Thymus (tissue), 11 donors: ENCODE data around the gene ADAMTS12. TPM values are rescaled to one million over a fixed set of nuclear protein-coding genes. Genes with fewer than 3 reads are reported as not detected.

Source experiments
- DNase-seq, 9 donors: peaks; one replicate each; pipeline ENCODE4 v3.0.0-alpha.2; 2013; ENCODE audit warnings: low spot score in 9 of 9, low read depth in 6 of 9, missing footprints in 1 of 9
- H3K27ac ChIP-seq, 2 donors: one replicate each; pipeline ENCODE4 v1.5.1; 2013; ENCODE audit warnings: control low read depth in 1 of 2, low read depth in 1 of 2, low read length in 1 of 2, mild to moderate bottlenecking in 1 of 2, moderate library complexity in 1 of 2
- H3K27me3 ChIP-seq, 2 donors: one replicate each; pipeline ENCODE4 v1.5.1; 2013; ENCODE audit warnings: low read length in 1 of 2; ENCODE audit not compliant: control insufficient read depth in 2 of 2, insufficient read depth in 1 of 2
- H3K36me3 ChIP-seq, 2 donors: one replicate each; pipeline ENCODE4 v1.5.1; 2013; ENCODE audit warnings: low read length in 1 of 2, mild to moderate bottlenecking in 1 of 2, moderate library complexity in 1 of 2; ENCODE audit not compliant: control insufficient read depth in 2 of 2, insufficient read depth in 2 of 2
- H3K4me1 ChIP-seq, 2 donors: one replicate each; pipeline ENCODE4 v1.5.1; 2013; ENCODE audit warnings: low read length in 2 of 2; ENCODE audit not compliant: control insufficient read depth in 2 of 2, insufficient read depth in 2 of 2
- H3K4me3 ChIP-seq, 2 donors: one replicate each; pipeline ENCODE4 v1.5.1; 2013; ENCODE audit warnings: low read length in 2 of 2, control low read depth in 1 of 2, mild to moderate bottlenecking in 1 of 2
- H3K9me3 ChIP-seq, 2 donors: one replicate each; pipeline ENCODE4 v1.5.1; 2013; ENCODE audit warnings: low read length in 1 of 2, mild to moderate bottlenecking in 1 of 2; ENCODE audit not compliant: control insufficient read depth in 2 of 2, insufficient read depth in 1 of 2
- WGBS: extraction: QIAGEN DNeasy Blood & Tissue Kit; methylation state at CpG from one replicate; pipeline ENCODE4 v1.1.7; 2013; 5-methylcytosine and 5-hydroxymethylcytosine counted together
- polyA plus RNA-seq: library from polyadenylated mRNA; stranded (reverse); fragments of 200-250 nt; gene quantifications from one replicate; pipeline ENCODE4 v1.2.3, GENCODE V29; 2013
- total RNA-seq: library from RNA; stranded (reverse); fragments of 120-200 nt; gene quantifications from one replicate; pipeline ENCODE4 v1.2.4, GENCODE V29; 2013
- donor health status: healthy.

The ADAMTS12 gene
- total and polyA plus RNA-seq, 2 donors, result 0.18 to 1.6 TPM

DNA sequence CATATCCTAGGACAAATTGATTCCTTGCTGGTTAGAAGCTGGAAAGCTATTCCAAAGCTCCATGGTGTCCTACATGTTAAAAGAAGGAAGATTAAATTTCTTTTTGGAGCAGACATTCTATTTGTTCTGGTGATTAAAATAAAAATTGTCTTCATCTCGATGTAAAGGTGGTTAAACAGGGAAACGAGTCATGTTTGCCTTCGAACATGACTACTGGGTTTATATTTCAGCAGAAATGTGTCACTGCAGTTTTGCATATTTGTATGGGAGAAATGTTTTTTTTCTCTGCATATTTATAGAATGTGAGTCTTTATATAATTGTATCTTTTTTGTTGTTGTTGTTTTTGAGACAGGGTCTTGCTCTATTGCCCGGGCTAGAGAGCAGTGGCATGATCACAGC is 36.4 kb downstream of the ADAMTS12 start:
- Histone ChIP-seq H3K27ac (no peak overlapping the region), H3K36me3 (no peaks in the 10 kb centered on the region), H3K4me3 (no peak overlapping the region), H3K9me3 (no peaks in the 10 kb centered on the region), H3K4me1 (peaks cover 0 to 4% of the 10 kb centered on the region in 2 donors), H3K27me3 (no peaks in the 10 kb centered on the region)
- DNase-seq, result no peak
- WGBS, result 92% methylated on average over 4 of the region's 4 CpGs

DNA sequence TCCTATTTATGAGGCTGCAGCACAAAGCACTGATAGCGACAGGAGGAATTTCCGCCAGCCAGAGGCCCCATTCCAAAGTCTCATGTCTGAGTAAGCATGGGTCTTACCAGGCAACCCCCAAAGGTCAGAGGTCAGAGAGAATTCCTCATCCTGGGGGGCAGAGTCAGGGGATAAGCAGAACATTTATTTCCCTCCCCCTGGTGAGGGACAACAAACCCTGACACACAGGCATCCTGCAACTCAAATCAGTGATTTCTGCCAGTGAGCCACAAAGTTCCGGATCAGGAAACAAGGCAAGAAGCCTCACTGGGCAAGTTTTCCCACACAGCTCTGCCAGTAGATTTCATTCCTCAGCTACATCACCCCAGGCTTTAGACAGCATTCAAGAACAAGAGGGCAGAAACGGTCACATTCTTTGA is 37.0 kb downstream of the ADAMTS12 start:
- Histone ChIP-seq H3K27ac (no peak overlapping the region), H3K36me3 (no peaks in the 10 kb centered on the region), H3K4me1 (peaks cover 0 to 4% of the 10 kb centered on the region in 2 donors), H3K9me3 (no peaks in the 10 kb centered on the region), H3K27me3 (no peaks in the 10 kb centered on the region), H3K4me3 (no peak overlapping the region)
- WGBS, result 93% methylated on average over 4 of the region's 4 CpGs
- DNase-seq, result no peak

DNA sequence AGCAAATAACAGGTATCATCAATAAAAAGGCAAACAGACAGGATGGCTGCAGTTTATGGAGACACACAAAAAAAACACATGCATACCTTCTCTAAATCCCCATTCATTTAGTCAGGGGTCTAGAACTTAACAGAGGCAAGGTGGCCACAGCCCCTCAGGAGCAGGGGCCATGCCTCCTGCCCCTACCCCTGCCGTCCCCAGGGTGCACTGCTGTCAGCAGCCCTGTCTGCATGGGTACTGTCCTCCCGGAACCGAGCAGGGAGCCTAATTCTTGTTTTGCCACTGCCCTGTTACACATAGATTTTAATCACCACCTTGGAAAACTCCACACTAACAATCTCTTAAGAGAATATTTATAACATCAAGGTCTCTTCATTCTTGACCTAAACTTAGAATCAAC is 39.0 kb downstream of the ADAMTS12 start:
- Histone ChIP-seq H3K9me3 (no peaks in the 10 kb centered on the region), H3K4me3 (no peak overlapping the region), H3K27ac (no peak overlapping the region), H3K27me3 (no peaks in the 10 kb centered on the region), H3K36me3 (no peaks in the 10 kb centered on the region), H3K4me1 (no peaks in the 10 kb centered on the region)
- 96% methylated on average over 3 of the region's 3 CpGs for WGBS
- no peak for DNase-seq

DNA sequence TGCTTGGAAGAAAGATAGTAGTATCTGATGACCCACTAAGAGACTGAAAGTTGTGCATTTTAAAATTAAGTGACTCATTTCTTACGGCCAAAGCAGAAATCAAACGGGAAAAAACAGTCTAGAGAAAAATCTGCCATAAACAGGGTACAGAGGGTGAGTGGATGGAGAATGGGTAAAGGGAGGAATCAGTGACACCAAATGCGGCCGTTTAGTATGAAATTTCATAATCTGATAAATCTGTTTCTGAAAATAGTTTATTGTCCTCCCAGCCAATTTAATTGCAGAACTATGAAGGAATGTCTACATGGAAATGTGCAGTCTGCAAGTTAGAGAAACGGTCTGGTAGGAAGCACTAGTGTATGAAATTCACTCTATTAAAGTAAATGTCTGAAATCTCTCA is 39.5 kb downstream of the ADAMTS12 start:
- H3K36me3 ChIP-seq, result no peaks in the 10 kb centered on the region
- no peaks in the 10 kb centered on the region for H3K9me3 ChIP-seq
- H3K27me3 ChIP-seq, result no peaks in the 10 kb centered on the region
- no peak overlapping the region for H3K27ac ChIP-seq
- 93% methylated on average over 5 of the region's 5 CpGs for WGBS
- DNase-seq, result no peak
- H3K4me1 ChIP-seq, result no peaks in the 10 kb centered on the region
- H3K4me3 ChIP-seq, result no peak overlapping the region

DNA sequence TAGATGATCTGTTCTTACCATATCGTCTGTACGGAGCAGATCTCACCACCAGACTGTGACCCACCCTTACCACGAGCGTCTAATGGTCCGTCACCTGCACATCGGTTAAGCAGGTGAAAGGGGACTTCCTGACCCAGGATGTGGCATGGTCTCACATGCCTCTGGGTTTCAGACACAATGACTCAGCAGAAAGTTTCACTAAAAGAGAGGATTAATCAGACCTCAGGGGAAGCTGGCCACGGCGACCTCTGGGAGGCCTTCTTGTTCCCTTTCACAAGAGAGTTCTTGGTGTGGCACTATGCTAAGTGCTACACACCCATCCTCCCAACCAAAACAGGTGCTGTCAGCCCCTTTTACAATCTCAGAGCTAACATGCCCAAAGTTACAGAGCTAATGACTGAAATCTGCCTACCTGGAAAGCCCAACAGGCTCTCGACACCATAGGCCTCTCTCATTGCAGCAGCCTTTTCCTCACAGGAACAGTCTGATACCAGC is 41.6 kb downstream of the ADAMTS12 start:
- no peaks in the 10 kb centered on the region for H3K27me3 ChIP-seq
- H3K9me3 ChIP-seq, result no peaks in the 10 kb centered on the region
- DNase-seq, result peak in 1 of 9 donors; percentile 8
- 16% methylated on average over 9 of the region's 9 CpGs for WGBS
- H3K27ac ChIP-seq, result no peak overlapping the region
- H3K36me3 ChIP-seq, result no peaks in the 10 kb centered on the region
- no peak overlapping the region for H3K4me3 ChIP-seq
- no peaks in the 10 kb centered on the region for H3K4me1 ChIP-seq

DNA sequence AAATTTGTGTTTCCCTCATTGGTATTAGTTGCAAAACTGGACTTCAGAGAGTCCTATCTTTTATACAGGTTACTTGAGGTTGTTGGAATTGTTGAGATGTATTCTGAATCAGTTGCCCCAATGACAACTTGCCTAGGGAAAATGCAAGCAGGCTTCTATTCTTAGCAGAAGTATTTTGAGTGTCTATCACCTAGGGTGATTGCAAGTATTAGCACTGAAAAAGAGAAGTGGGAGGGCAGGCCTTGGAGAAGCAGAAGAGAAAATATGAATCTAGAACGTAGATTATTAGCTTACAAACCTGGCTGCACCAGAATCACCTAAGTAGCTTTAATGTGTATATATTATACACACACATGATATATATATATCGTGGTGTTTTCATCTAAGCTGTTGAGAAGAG is 43.2 kb downstream of the ADAMTS12 start:
- WGBS, result 82% methylated on average over 2 of the region's 2 CpGs
- no peaks in the 10 kb centered on the region for H3K36me3 ChIP-seq
- H3K4me3 ChIP-seq, result no peak overlapping the region
- no peaks in the 10 kb centered on the region for H3K9me3 ChIP-seq
- no peaks in the 10 kb centered on the region for H3K4me1 ChIP-seq
- no peak for DNase-seq
- H3K27me3 ChIP-seq, result no peaks in the 10 kb centered on the region
- H3K27ac ChIP-seq, result no peak overlapping the region

DNA sequence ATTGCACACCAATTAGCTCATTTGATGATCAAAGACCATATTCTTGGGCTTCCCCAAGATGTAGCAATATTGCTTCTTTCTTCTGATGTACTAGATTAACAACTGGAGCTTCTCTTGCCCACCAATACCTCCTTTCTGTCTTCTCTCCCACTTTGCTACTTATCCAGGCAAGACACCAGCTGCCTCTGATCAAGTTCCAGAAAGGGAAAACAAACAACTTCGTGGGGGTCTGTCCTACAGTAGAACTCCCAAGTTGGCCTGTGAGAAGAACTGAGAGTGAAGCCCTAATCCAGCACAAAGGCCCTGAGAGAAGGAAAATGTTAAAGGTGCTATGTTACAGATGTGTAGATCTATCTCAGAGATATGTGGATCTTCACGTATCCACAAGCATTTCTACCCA is 44.9 kb downstream of the ADAMTS12 start:
- no peak overlapping the region for H3K27ac ChIP-seq
- no peaks in the 10 kb centered on the region for H3K36me3 ChIP-seq
- H3K4me3 ChIP-seq, result no peak overlapping the region
- DNase-seq, result no peak
- 88% methylated on average over 2 of the region's 2 CpGs for WGBS
- H3K9me3 ChIP-seq, result no peaks in the 10 kb centered on the region
- H3K27me3 ChIP-seq, result no peaks in the 10 kb centered on the region
- no peaks in the 10 kb centered on the region for H3K4me1 ChIP-seq

DNA sequence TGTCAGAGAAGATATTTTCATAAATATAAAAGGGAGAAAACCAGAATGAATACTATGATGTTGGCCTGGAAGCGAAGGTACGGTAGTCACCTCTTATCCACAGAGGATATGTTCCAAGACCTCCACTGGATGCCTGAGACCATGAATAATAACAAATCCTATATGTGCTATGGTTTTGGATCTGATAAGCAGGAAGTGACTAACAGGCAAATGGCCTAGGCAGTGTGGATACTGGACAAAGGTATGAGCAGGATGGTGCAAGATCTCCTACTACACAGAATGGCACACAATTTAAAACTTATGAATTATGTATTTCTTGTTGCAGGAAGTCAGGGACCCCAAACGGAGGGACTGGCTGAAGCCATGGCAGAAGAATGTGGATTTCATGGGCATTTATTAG is 48.2 kb downstream of the ADAMTS12 start:
- Histone ChIP-seq H3K4me3 (no peak overlapping the region), H3K27ac (no peak overlapping the region), H3K27me3 (no peaks in the 10 kb centered on the region), H3K36me3 (no peaks in the 10 kb centered on the region), H3K4me1 (no peaks in the 10 kb centered on the region), H3K9me3 (no peaks in the 10 kb centered on the region)
- no peak for DNase-seq
- WGBS, result 96% methylated on average over 3 of the region's 3 CpGs

DNA sequence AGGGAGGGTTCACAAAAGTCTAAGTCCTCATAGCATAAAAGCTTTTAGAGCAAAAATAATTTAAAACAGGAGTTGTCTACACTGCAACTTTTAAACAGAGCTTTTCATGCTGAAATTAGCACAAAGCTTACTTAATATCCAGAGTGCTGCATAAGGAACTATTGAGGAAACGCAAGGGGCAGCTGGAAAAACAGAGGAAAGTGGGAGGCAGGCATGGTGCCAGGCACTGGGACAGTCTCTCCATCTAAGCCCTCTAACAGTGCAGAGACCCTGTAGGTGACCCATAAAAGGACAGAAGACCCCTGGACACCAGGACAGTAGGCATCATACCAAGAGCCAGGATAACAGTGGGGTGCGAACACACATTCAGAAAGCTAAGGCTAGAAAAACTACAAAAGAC is 49.3 kb downstream of the ADAMTS12 start:
- Histone ChIP-seq H3K4me1 (no peaks in the 10 kb centered on the region), H3K27me3 (no peaks in the 10 kb centered on the region), H3K4me3 (no peak overlapping the region), H3K27ac (no peak overlapping the region), H3K36me3 (no peaks in the 10 kb centered on the region), H3K9me3 (no peaks in the 10 kb centered on the region)
- DNase-seq, result no peak
- WGBS, result over 99% methylated on average over 2 of the region's 2 CpGs

DNA sequence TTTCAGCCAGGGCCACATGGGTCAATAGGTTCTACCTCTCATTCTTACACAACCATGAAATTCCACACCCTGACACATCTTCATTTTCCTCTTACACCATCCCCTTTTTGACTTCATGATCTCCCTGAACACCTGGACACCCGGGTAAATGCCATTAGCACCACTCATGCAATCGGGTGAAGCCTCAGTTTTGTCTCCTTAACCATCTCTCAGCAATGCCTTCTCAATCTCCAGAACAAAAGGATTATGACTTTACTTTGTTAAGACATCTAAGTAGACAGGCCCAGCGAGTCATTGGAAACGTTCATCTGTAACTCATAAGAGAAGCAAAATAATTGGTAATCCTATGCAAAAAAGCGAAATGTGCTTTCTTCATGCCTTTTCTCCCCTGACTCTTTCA is 49.9 kb downstream of the ADAMTS12 start:
- no peak for DNase-seq
- Histone ChIP-seq H3K27me3 (no peaks in the 10 kb centered on the region), H3K9me3 (no peaks in the 10 kb centered on the region), H3K4me1 (no peaks in the 10 kb centered on the region), H3K27ac (no peak overlapping the region), H3K36me3 (no peaks in the 10 kb centered on the region), H3K4me3 (no peak overlapping the region)
- WGBS, result 93% methylated on average over 5 of the region's 5 CpGs
